Keratinocyte (primary cell): ENCODE data around the gene XAGE1B. TPM values are rescaled to one million over a fixed set of nuclear protein-coding genes. Genes with fewer than 3 reads are reported as not detected.
"Not testable (repeated sequence)": the region's sequence is repeated elsewhere in the genome, so short reads cannot be mapped to it uniquely, and the experiment has no call there.

ENCODE experiments used
- DNase-seq: peaks from one replicate; pipeline ENCODE4 v3.0.0-alpha.2; 2011; ENCODE audit warnings: low read depth, missing footprints, low spot score
- FAIRE-seq: peaks from 2 replicates; lab custom pipeline; 2011; peaks lifted over from hg19 to GRCh38; lab: Jason Lieb, UNC
- H2AFZ ChIP-seq: 2 replicates; pipeline ENCODE4 v1.6.0; 2012; ENCODE audit warnings: low read length, control low read depth, inconsistent platforms; ENCODE audit not compliant: control insufficient read depth
- H3K27ac ChIP-seq: 2 replicates; pipeline ENCODE4 v1.5.1; 2011; ENCODE audit warnings: low read length; ENCODE audit not compliant: control insufficient read depth, insufficient read depth
- H3K27me3 ChIP-seq: 3 replicates; pipeline ENCODE4 v1.6.0; 2011; ENCODE audit warnings: low read length; ENCODE audit not compliant: control insufficient read depth, insufficient read depth; ENCODE audit errors: extremely low read depth
- H3K36me3 ChIP-seq, 2 experiments: 2 replicates in 1 of 2; 3 replicates in 1 of 2; pipeline ENCODE4 v1.5.1; 2011; ENCODE audit warnings: low read length in 2 of 2, mild to moderate bottlenecking in 1 of 2; ENCODE audit not compliant: control insufficient read depth in 2 of 2, insufficient read depth in 2 of 2; ENCODE audit errors: extremely low read depth in 1 of 2
- H3K4me1 ChIP-seq: 3 replicates; pipeline ENCODE4 v1.5.1; 2011; ENCODE audit warnings: low read length; ENCODE audit not compliant: control insufficient read depth, insufficient read depth; ENCODE audit errors: extremely low read depth
- H3K4me2 ChIP-seq: 3 replicates; pipeline ENCODE4 v1.6.0; 2011; ENCODE audit warnings: low read depth, low read length; ENCODE audit not compliant: control insufficient read depth, insufficient read depth; ENCODE audit errors: extremely low read depth
- H3K4me3 ChIP-seq, 3 experiments: fragments of 200-600 bp in 1 of 3; sonication (generic) in 1 of 3; 2 replicates in 2 of 3; 3 replicates in 1 of 3; pipeline ENCODE4 v1.5.1; 2011 to 2016; ENCODE audit warnings: low read length in 3 of 3, mild to moderate bottlenecking in 3 of 3, control low read depth in 2 of 3, inconsistent platforms in 1 of 3, low read depth in 1 of 3, mixed read lengths in 1 of 3, mixed run types in 1 of 3, moderate library complexity in 1 of 3; ENCODE audit not compliant: control insufficient read depth in 2 of 3, insufficient read depth in 2 of 3; ENCODE audit errors: extremely low read depth in 1 of 3
- H3K79me2 ChIP-seq: 2 replicates; pipeline ENCODE4 v1.6.0; 2012; ENCODE audit warnings: low read length; ENCODE audit not compliant: control insufficient read depth, insufficient read depth
- H3K9ac ChIP-seq: 3 replicates; pipeline ENCODE4 v1.6.0; 2011; ENCODE audit warnings: low read length; ENCODE audit not compliant: control insufficient read depth, insufficient read depth; ENCODE audit errors: extremely low read depth
- H3K9me1 ChIP-seq: 3 replicates; pipeline ENCODE4 v1.6.0; 2011; ENCODE audit warnings: low read length; ENCODE audit not compliant: control insufficient read depth, insufficient read depth; ENCODE audit errors: extremely low read depth
- H3K9me3 ChIP-seq: 2 replicates; pipeline ENCODE4 v1.5.1; 2012; ENCODE audit warnings: low read depth, low read length; ENCODE audit not compliant: control insufficient read depth
- H4K20me1 ChIP-seq: 3 replicates; pipeline ENCODE4 v1.6.0; 2011; ENCODE audit warnings: low read length; ENCODE audit not compliant: control insufficient read depth, insufficient read depth; ENCODE audit errors: extremely low read depth
- CTCF ChIP-seq, 3 experiments: IDR thresholded peaks in 1 of 3; conservative IDR thresholded peaks in 1 of 3; optimal IDR thresholded peaks in 1 of 3; 2 replicates in 2 of 3; 3 replicates in 1 of 3; pipeline versions ENCODE3 to v1.5.1; 2011; ENCODE audit warnings: low read length in 3 of 3, mild to moderate bottlenecking in 3 of 3, moderate library complexity in 2 of 3, control low read depth in 1 of 3, inconsistent platforms in 1 of 3; ENCODE audit not compliant: insufficient read depth in 2 of 3; ENCODE audit errors: extremely low read depth in 1 of 3
- EZH2 ChIP-seq: IDR thresholded peaks from one replicate; pipeline ENCODE4 v1.6.1; 2012; ENCODE audit warnings: inconsistent platforms, mild to moderate bottlenecking, low read length, moderate library complexity
- dilution Hi-C: fragments of 300-500 bp; cut with MboI; formaldehyde crosslinking; loops from one replicate; pipeline ENCODE4 v1.7.0; 2020; ENCODE audit warnings: low sequenced_read_pairs; ENCODE audit not compliant: extremely low pct_ligation_motif_present
- polyA plus RNA-seq, 5 experiments: library from polyadenylated mRNA; depleted of rRNA in 3 of 5; stranded (reverse) in 3 of 5; stranded (forward) in 1 of 5; unstranded in 1 of 5; fragments of >200 nt; gene quantifications; 1 replicate in 1 of 5; 2 replicates in 3 of 5; 3 replicates in 1 of 5; pipeline versions ENCODE4 v1.2.1 to v1.2.3, GENCODE V29; 2011 to 2012; ENCODE audit warnings: missing spikeins in 2 of 5, low read depth in 1 of 5, low replicate concordance in 1 of 5

The XAGE1B gene
- polyA plus RNA-seq, 1 donor (not counting 4 experiments of a cell fraction or from before 2014, with no cell fraction given), result not detected

- H3K9me3 ChIP-seq, result no peaks in the 10 kb centered on the region
- DNase-seq (no peak), FAIRE-seq (no peak)
- H3K9ac ChIP-seq, result no peak overlapping the region
- no peaks in the 10 kb centered on the region for H4K20me1 ChIP-seq
- H3K27me3 ChIP-seq, result no peaks in the 10 kb centered on the region
- no peak overlapping the region for H3K27ac ChIP-seq
- H3K79me2 ChIP-seq, result no peaks in the 10 kb centered on the region
- H3K4me3 ChIP-seq, result no peak overlapping the region
- H3K36me3 ChIP-seq, result no peaks in the 10 kb centered on the region
- TF ChIP-seq CTCF (optimal IDR thresholded peaks at IDR 0.05 in 1 of 3, IDR thresholded peaks at IDR 0.05 in 1 of 3, conservative IDR thresholded peaks at IDR 0.05 in 1 of 3; ENCODE audit: extremely low read depth in 1 of 3, insufficient read depth in 2 of 3, low read length in 3 of 3) (no peak), EZH2 (no peak)
- dilution Hi-C loops, result no loop called here
- H2AFZ ChIP-seq, result no peak overlapping the region
- H3K4me1 ChIP-seq, result no peaks in the 10 kb centered on the region
- H3K9me1 ChIP-seq, result no peaks in the 10 kb centered on the region
- no peak overlapping the region for H3K4me2 ChIP-seq
These were observed 9.5 kb downstream of the XAGE1B start for GRCh38 chrX:52507331-52507730.

- H3K9ac ChIP-seq, result no peak overlapping the region
- H4K20me1 ChIP-seq, result no peaks in the 10 kb centered on the region
- H3K27ac ChIP-seq, result no peak overlapping the region
- no peaks in the 10 kb centered on the region for H3K9me3 ChIP-seq
- no peaks in the 10 kb centered on the region for H3K9me1 ChIP-seq
- dilution Hi-C loops, result no loop called here
- H3K79me2 ChIP-seq, result no peaks in the 10 kb centered on the region
- no peaks in the 10 kb centered on the region for H3K27me3 ChIP-seq
- FAIRE-seq (no peak), DNase-seq (no peak)
- no peak overlapping the region for H3K4me2 ChIP-seq
- no peak overlapping the region for H3K4me3 ChIP-seq
- TF ChIP-seq CTCF (optimal IDR thresholded peaks at IDR 0.05 in 1 of 3, IDR thresholded peaks at IDR 0.05 in 1 of 3, conservative IDR thresholded peaks at IDR 0.05 in 1 of 3; ENCODE audit: extremely low read depth in 1 of 3, insufficient read depth in 2 of 3, low read length in 3 of 3) (no peak), EZH2 (no peak)
- no peaks in the 10 kb centered on the region for H3K36me3 ChIP-seq
- no peak overlapping the region for H2AFZ ChIP-seq
- H3K4me1 ChIP-seq, result no peaks in the 10 kb centered on the region
These were observed 12.3 kb downstream of the XAGE1B start for GRCh38 chrX:52504551-52504950.

GRCh38 chrX:52501362-52501761 is 15.5 kb downstream of the XAGE1B start:
- dilution Hi-C loops, H3K9me1 ChIP-seq, H3K79me2 ChIP-seq, DNase-seq, H3K27ac ChIP-seq, H3K36me3 ChIP-seq, H3K4me2 ChIP-seq, H3K27me3 ChIP-seq, H4K20me1 ChIP-seq, H2AFZ ChIP-seq, FAIRE-seq, H3K9ac ChIP-seq, H3K4me3 ChIP-seq, H3K9me3 ChIP-seq, H3K4me1 ChIP-seq: not testable (repeated sequence)

GRCh38 chrX:52496419-52496772 is 20.5 kb downstream of the XAGE1B start:
- dilution Hi-C loops, DNase-seq, H2AFZ ChIP-seq, H3K9me3 ChIP-seq, H3K9me1 ChIP-seq, H3K79me2 ChIP-seq, H3K36me3 ChIP-seq, H3K4me2 ChIP-seq, H3K4me3 ChIP-seq, FAIRE-seq, H3K4me1 ChIP-seq, H3K9ac ChIP-seq, H4K20me1 ChIP-seq, H3K27ac ChIP-seq, H3K27me3 ChIP-seq: not testable (repeated sequence)
